A549 (cell line): ENCODE results near the gene GPANK1.

Source experiments
- CEBPB ChIP-seq, 2 experiments: fragments of >200 bp in 1 of 2; sonication (Bioruptor Twin) in 1 of 2; formaldehyde crosslinking in 1 of 2; IDR thresholded peaks; 2 replicates each; pipeline ENCODE4 v1.6.1; 2012 to 2016
- ESRRA ChIP-seq: fragments of 150-350 bp; IDR thresholded peaks from 2 replicates; pipeline ENCODE4 v1.6.1; 2014; ENCODE audit warnings: mild to moderate bottlenecking, low read length, borderline replicate concordance
- TF ChIP-seq, protein P1 (sequence below): IDR thresholded peaks from 2 replicates; pipeline ENCODE4 v1.6.1; 2012
- TF ChIP-seq, protein P2 (sequence below): fragments of >200 bp; sonication (Bioruptor Twin); formaldehyde crosslinking; IDR thresholded peaks from 3 replicates; pipeline ENCODE4 v1.5.1; 2016
- TF ChIP-seq, protein P3 (sequence below): fragments of 150-350 bp; IDR thresholded peaks from 2 replicates; pipeline ENCODE4 v1.6.1; 2014; ENCODE audit warnings: low read depth, mild to moderate bottlenecking, low read length
- TF ChIP-seq, protein P4 (sequence below): IDR thresholded peaks from 2 replicates; pipeline ENCODE4 v1.6.1; 2012; ENCODE audit warnings: low read depth, borderline replicate concordance
- TF ChIP-seq, protein P5 (sequence below): fragments of 200-600 bp; sonication (generic); IDR thresholded peaks from 2 replicates; pipeline ENCODE4 v1.6.1; 2016; ENCODE audit warnings: antibody characterized with exemption, mild to moderate bottlenecking, moderate library complexity

DNA sequence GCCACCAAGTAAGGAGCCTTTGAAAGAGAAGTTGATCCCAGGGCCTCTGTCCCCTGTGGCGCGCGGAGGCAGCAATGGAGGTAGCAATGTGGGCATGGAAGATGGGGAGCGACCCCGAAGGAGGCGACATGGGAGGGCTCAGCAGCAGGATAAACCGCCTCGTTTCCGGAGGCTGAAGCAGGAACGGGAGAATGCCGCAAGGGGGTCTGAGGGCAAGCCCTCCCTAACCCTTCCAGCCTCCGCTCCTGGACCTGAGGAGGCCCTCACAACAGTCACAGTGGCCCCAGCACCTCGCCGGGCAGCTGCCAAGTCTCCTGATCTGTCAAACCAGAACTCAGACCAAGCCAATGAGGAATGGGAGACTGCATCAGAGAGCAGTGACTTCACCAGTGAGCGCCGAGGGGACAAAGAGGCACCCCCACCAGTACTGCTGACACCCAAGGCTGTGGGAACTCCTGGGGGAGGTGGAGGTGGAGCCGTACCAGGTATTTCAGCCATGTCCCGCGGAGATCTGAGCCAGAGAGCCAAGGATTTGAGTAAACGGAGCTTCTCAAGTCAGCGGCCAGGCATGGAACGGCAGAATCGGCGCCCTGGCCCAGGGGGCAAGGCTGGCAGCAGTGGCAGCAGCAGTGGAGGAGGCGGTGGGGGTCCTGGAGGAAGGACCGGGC, 32.4 kb downstream of the GPANK1 start:
- TF ChIP-seq, protein P1, sequence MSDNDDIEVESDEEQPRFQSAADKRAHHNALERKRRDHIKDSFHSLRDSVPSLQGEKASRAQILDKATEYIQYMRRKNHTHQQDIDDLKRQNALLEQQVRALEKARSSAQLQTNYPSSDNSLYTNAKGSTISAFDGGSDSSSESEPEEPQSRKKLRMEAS = no peak
- TF ChIP-seq, protein P2, sequence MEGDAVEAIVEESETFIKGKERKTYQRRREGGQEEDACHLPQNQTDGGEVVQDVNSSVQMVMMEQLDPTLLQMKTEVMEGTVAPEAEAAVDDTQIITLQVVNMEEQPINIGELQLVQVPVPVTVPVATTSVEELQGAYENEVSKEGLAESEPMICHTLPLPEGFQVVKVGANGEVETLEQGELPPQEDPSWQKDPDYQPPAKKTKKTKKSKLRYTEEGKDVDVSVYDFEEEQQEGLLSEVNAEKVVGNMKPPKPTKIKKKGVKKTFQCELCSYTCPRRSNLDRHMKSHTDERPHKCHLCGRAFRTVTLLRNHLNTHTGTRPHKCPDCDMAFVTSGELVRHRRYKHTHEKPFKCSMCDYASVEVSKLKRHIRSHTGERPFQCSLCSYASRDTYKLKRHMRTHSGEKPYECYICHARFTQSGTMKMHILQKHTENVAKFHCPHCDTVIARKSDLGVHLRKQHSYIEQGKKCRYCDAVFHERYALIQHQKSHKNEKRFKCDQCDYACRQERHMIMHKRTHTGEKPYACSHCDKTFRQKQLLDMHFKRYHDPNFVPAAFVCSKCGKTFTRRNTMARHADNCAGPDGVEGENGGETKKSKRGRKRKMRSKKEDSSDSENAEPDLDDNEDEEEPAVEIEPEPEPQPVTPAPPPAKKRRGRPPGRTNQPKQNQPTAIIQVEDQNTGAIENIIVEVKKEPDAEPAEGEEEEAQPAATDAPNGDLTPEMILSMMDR = no peak
- TF ChIP-seq, protein P3, sequence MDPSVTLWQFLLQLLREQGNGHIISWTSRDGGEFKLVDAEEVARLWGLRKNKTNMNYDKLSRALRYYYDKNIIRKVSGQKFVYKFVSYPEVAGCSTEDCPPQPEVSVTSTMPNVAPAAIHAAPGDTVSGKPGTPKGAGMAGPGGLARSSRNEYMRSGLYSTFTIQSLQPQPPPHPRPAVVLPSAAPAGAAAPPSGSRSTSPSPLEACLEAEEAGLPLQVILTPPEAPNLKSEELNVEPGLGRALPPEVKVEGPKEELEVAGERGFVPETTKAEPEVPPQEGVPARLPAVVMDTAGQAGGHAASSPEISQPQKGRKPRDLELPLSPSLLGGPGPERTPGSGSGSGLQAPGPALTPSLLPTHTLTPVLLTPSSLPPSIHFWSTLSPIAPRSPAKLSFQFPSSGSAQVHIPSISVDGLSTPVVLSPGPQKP = no peak
- TF ChIP-seq, protein P4, sequence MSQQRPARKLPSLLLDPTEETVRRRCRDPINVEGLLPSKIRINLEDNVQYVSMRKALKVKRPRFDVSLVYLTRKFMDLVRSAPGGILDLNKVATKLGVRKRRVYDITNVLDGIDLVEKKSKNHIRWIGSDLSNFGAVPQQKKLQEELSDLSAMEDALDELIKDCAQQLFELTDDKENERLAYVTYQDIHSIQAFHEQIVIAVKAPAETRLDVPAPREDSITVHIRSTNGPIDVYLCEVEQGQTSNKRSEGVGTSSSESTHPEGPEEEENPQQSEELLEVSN = no peak
- TF ChIP-seq, protein P5, sequence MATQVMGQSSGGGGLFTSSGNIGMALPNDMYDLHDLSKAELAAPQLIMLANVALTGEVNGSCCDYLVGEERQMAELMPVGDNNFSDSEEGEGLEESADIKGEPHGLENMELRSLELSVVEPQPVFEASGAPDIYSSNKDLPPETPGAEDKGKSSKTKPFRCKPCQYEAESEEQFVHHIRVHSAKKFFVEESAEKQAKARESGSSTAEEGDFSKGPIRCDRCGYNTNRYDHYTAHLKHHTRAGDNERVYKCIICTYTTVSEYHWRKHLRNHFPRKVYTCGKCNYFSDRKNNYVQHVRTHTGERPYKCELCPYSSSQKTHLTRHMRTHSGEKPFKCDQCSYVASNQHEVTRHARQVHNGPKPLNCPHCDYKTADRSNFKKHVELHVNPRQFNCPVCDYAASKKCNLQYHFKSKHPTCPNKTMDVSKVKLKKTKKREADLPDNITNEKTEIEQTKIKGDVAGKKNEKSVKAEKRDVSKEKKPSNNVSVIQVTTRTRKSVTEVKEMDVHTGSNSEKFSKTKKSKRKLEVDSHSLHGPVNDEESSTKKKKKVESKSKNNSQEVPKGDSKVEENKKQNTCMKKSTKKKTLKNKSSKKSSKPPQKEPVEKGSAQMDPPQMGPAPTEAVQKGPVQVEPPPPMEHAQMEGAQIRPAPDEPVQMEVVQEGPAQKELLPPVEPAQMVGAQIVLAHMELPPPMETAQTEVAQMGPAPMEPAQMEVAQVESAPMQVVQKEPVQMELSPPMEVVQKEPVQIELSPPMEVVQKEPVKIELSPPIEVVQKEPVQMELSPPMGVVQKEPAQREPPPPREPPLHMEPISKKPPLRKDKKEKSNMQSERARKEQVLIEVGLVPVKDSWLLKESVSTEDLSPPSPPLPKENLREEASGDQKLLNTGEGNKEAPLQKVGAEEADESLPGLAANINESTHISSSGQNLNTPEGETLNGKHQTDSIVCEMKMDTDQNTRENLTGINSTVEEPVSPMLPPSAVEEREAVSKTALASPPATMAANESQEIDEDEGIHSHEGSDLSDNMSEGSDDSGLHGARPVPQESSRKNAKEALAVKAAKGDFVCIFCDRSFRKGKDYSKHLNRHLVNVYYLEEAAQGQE = no peak
- TF ChIP-seq ESRRA (no peak), CEBPB (IDR thresholded peaks at IDR 0.05) (no peak)
